GM19238 (cell line): ENCODE measurements around the gene CAPG.
A peak's percentile ranks its signal among the peaks of the same experiment; 100 is the strongest.
"Not testable (repeated sequence)": the region's sequence is repeated elsewhere in the genome, so short reads cannot be mapped to it uniquely, and the experiment has no call there.

Source experiments
- DNase-seq: peaks from one replicate; pipeline ENCODE4 v3.0.0; 2011; ENCODE audit warnings: low spot score; ENCODE audit not compliant: insufficient read length

The CAPG gene

GRCh38 chr2:85409845-85410583 lies at the start of gene CAPG:
CAPG (minus strand) TSS chr2:85410366; CDS start chr2:85402145, 8,221 bp downstream.
- peak; percentile 61 for DNase-seq

- DNase-seq, result no peak
Observed at GRCh38 chr2:85459771-85460170, 49.6 kb upstream of the CAPG start.

GRCh38 chr2:85458601-85459563 lies 48.7 kb upstream of the CAPG start:
- no peak for DNase-seq

- no peak for DNase-seq
Observed at GRCh38 chr2:85457877-85458316, 47.7 kb upstream of the CAPG start.

- no peak for DNase-seq
Observed at GRCh38 chr2:85457043-85457442, 46.9 kb upstream of the CAPG start.

- no peak for DNase-seq
Observed at GRCh38 chr2:85455552-85456090, 45.5 kb upstream of the CAPG start.

- no peak for DNase-seq
Observed at GRCh38 chr2:85453571-85453970, 43.4 kb upstream of the CAPG start.

GRCh38 chr2:85452237-85452636 lies 42.1 kb upstream of the CAPG start:
- DNase-seq, result no peak

GRCh38 chr2:85449214-85449588 lies 39.0 kb upstream of the CAPG start:
- DNase-seq, result no peak

GRCh38 chr2:85448461-85449213 lies 38.5 kb upstream of the CAPG start:
- DNase-seq, result no peak

GRCh38 chr2:85447222-85447585 lies 37.0 kb upstream of the CAPG start:
- no peak for DNase-seq

- no peak for DNase-seq
Observed at GRCh38 chr2:85446296-85447221, 36.4 kb upstream of the CAPG start.

- DNase-seq, result no peak
Observed at GRCh38 chr2:85445316-85446295, 35.4 kb upstream of the CAPG start.

GRCh38 chr2:85444629-85445172 lies 34.5 kb upstream of the CAPG start:
- DNase-seq, result no peak

- DNase-seq, result no peak
Observed at GRCh38 chr2:85441864-85442263, 31.7 kb upstream of the CAPG start.

- no peak for DNase-seq
Observed at GRCh38 chr2:85440729-85441128, 30.6 kb upstream of the CAPG start.

- DNase-seq, result no peak
Observed at GRCh38 chr2:85439986-85440385, 29.8 kb upstream of the CAPG start.

- not testable (repeated sequence) for DNase-seq
Observed at GRCh38 chr2:85439569-85439968, 29.4 kb upstream of the CAPG start.

- no peak for DNase-seq
Observed at GRCh38 chr2:85439025-85439472, 28.9 kb upstream of the CAPG start.
